ENCODE measurements around the gene CAMTA1.
A peak's percentile ranks its signal among the peaks of the same experiment; 100 is the strongest.

The CAMTA1 gene

DNA sequence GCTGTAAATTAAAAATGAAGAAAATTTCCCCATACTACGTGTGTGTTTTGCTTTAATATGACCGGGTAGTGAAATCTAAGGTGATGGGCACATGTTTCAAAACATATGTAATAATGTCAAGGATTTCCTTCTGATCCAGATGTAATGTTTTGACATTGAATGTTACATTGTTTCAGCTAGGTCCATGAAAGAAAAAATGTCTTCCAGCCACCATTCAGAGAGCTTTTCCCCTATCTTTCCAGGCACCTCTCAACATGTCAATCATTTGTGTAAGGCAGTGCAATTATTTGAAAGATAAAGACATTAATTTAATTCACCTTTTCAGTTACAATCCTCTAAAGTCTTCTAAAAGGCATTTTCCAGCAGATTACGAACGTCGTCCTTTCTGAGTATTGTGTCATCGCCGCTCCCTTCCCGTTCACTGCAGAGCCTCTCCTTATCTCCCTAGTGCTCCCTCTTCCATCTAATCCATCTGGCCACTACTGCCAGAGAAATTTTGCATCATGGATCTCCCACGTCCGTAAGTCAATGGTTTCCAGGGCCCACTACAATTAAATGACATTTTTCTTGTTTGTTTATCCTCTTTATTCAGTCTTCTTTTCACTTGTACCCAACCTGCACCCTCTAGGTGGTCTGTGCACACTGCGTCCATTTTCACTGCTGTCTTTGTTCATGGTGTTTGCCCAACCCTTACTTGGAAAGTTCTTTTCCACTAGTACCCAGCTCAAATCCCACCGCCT, 984.6 kb downstream of the CAMTA1 start:
- Histone ChIP-seq H3K36me3 (ENCODE audit: insufficient read depth, low read depth, low read length) (peaks cover 21% of the 10 kb centered on the region), H3K9ac (ENCODE audit: low read depth, low read length) (no peak overlapping the region), H3K27me3 (ENCODE audit: insufficient read depth, low read length) (no peaks in the 10 kb centered on the region), H3K4me3 (ENCODE audit: low read length) (peak overlapping the region; percentile 95; the same call in 1 of the 2 replicates), H3K27ac (ENCODE audit: low read length) (no peak overlapping the region), H3K4me1 (ENCODE audit: insufficient read depth, low read length) (peaks cover 4% of the 10 kb centered on the region; the same call in 1 of the 2 replicates), H3K9me3 (ENCODE audit: insufficient read depth, low read depth, low read length) (no peaks in the 10 kb centered on the region)

DNA sequence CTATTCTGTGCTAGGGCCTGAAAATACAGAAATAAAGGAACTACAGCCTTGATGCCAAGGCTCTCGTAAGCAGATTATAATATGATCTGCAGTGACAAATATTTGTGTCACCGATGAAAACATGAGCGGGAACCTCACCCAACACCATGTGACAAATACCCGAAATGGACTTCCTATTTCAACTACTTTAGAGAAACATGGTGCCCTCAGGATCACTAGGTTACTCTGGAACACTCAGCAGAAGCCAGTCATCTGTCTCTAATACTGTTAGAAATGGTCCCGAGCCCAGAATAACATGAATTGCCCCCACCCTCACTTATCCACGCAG, 985.4 kb downstream of the CAMTA1 start:
- peaks cover 21% of the 10 kb centered on the region for H3K36me3 ChIP-seq (ENCODE audit: insufficient read depth, low read depth, low read length)
- H3K4me3 ChIP-seq (ENCODE audit: low read length): peak overlapping the region; percentile 95
- no peaks in the 10 kb centered on the region for H3K9me3 ChIP-seq (ENCODE audit: insufficient read depth, low read depth, low read length)
- H3K27ac ChIP-seq (ENCODE audit: low read length): no peak overlapping the region
- peaks cover 4% of the 10 kb centered on the region; the same call in 1 of the 2 replicates for H3K4me1 ChIP-seq (ENCODE audit: insufficient read depth, low read length)
- H3K9ac ChIP-seq (ENCODE audit: low read depth, low read length): peak overlapping the region; percentile 63; the same call in 1 of the 2 replicates
- no peaks in the 10 kb centered on the region for H3K27me3 ChIP-seq (ENCODE audit: insufficient read depth, low read length)

DNA sequence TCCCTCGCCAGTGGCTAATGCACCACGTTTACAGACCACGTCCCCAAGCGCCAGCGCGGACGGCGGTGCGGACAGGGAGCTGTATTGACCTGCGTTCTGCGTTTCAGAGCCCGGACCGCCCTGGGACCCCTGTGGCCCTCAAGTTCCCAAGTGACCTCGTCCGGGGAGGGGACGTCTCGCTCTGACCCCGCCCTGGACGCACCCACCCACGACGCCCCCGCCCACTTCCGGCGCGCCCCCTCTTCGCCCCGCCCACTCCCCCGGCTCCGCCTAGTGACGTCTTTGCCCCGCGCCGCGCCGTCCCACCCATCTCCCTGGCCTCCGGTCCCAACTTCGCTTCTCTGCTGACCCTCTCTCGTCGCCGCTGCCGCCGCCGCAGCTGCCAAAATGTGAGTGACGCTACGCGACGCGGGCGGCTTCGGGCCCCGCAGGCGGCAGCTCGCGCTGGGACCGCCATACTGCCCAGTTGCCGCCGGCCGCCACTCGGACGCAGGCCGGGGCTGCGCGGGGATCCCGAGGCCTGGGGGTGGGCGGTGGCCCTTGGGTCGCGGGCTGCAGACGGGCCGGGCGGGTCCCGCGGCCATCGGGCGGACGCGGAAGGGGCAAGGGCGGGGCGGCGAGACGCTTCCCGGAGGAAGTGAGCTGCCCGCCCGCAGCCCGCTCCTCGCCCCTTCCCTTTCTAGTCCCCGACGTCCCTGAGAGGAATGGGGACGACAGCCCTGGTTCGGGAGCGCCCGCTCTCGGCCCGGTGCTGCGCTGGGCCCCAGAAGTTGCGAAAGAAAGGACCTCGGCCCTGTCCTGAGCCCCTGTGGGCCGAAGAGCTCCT, 986.0 kb downstream of the CAMTA1 start, which contains the start of gene VAMP3:
TSS of gene VAMP3 (plus strand) at position 300 of the 826 bp plus-strand sequence. CDS start at position 388, 88 bp downstream.
- H3K4me3 ChIP-seq (ENCODE audit: low read length): peak within 1 kb of the TSS; percentile 95
- peaks cover 4% of the 10 kb centered on the region; the same call in 1 of the 2 replicates for H3K4me1 ChIP-seq (ENCODE audit: insufficient read depth, low read length)
- H3K36me3 ChIP-seq (ENCODE audit: insufficient read depth, low read depth, low read length): peaks cover 21% of the 10 kb centered on the region
- H3K9ac ChIP-seq (ENCODE audit: low read depth, low read length): peak within 1 kb of the TSS; percentile 83; the same call in 1 of the 2 replicates
- peak within 1 kb of the TSS; percentile 37 for H3K27ac ChIP-seq (ENCODE audit: low read length)
- no peaks in the 10 kb centered on the region for H3K27me3 ChIP-seq (ENCODE audit: insufficient read depth, low read length)
- H3K9me3 ChIP-seq (ENCODE audit: insufficient read depth, low read depth, low read length): no peaks in the 10 kb centered on the region

DNA sequence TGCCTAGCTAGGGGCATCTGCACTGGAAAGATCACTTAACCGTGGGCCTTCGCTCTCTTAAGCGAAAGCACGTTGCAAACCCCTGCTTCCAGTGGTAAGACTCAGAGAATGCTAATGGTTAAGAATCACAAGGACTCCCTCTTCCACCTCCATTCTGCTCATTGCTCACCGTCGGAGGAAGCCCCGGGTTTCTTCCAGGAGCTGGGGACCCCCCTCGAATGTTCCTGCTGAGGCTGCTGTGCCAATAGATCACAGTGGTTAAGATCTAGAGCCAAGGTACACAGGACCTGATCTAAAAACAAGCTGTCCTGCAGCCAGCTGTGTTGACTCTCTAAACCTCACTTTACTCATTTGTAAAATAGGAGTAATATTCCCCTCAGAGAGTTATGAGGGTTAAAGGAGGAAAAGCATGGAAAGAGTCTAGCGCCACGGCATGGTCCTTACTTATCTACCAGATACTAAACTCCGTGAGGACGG, 986.6 kb downstream of the CAMTA1 start:
- Histone ChIP-seq H3K27me3 (ENCODE audit: insufficient read depth, low read length) (no peaks in the 10 kb centered on the region), H3K4me1 (ENCODE audit: insufficient read depth, low read length) (peaks cover 4% of the 10 kb centered on the region; the same call in 1 of the 2 replicates), H3K9me3 (ENCODE audit: insufficient read depth, low read depth, low read length) (no peaks in the 10 kb centered on the region), H3K36me3 (ENCODE audit: insufficient read depth, low read depth, low read length) (peaks cover 21% of the 10 kb centered on the region), H3K4me3 (ENCODE audit: low read length) (peak overlapping the region; percentile 95), H3K9ac (ENCODE audit: low read depth, low read length) (peak overlapping the region; percentile 83; the same call in 1 of the 2 replicates), H3K27ac (ENCODE audit: low read length) (peak overlapping the region; percentile 37)

DNA sequence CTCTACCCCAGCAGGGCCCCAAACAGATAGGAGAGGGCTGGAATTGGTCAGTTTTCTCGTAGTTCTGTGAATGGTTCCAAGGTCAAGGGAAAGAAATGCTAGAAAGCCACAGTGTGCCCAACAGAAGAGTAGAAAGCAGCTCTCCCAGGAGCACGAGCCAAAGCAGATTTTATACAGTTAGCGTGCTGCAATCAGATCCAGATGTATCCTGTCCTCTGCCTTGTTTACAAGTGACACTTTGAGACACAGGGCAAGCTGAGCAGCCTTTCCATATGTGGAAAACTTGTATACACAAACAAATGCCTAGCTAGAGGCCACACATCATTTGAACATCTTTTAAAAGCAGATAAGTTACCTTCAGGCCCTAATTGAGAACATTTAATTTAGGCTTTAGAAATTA, 992.3 kb downstream of the CAMTA1 start:
- no peaks in the 10 kb centered on the region for H3K9me3 ChIP-seq (ENCODE audit: insufficient read depth, low read depth, low read length)
- no peak overlapping the region for H3K9ac ChIP-seq (ENCODE audit: low read depth, low read length)
- no peaks in the 10 kb centered on the region for H3K4me1 ChIP-seq (ENCODE audit: insufficient read depth, low read length)
- no peak overlapping the region for H3K27ac ChIP-seq (ENCODE audit: low read length)
- no peak overlapping the region for H3K4me3 ChIP-seq (ENCODE audit: low read length)
- no peaks in the 10 kb centered on the region for H3K27me3 ChIP-seq (ENCODE audit: insufficient read depth, low read length)
- H3K36me3 ChIP-seq (ENCODE audit: insufficient read depth, low read depth, low read length): peaks cover 59% of the 10 kb centered on the region

DNA sequence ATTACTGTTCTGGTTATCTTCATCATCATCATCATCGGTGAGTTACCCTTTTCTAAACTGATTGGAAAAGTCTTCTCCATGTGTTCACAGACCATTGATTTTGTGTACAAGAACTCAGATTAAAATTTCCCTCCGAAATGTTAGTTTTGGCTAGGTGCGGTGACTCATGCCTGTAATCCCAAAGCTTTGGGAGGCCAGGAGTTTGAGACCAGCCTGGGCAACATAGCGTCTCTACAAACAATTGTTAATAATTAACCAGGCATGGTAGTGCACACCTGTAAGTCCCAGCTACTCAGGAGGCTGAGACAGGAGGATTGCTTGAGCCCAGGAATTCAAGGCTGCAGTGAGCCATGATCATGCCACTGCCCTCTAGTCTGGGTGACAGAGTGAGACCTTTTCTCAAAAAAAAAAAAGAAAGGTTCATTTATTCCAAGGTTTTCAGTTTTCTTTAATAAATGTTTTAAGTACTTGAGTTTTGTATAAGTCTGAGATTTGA, 992.9 kb downstream of the CAMTA1 start:
- Histone ChIP-seq H3K4me1 (ENCODE audit: insufficient read depth, low read length) (no peaks in the 10 kb centered on the region), H3K9ac (ENCODE audit: low read depth, low read length) (no peak overlapping the region), H3K27me3 (ENCODE audit: insufficient read depth, low read length) (no peaks in the 10 kb centered on the region), H3K4me3 (ENCODE audit: low read length) (no peak overlapping the region), H3K27ac (ENCODE audit: low read length) (no peak overlapping the region), H3K9me3 (ENCODE audit: insufficient read depth, low read depth, low read length) (no peaks in the 10 kb centered on the region), H3K36me3 (ENCODE audit: insufficient read depth, low read depth, low read length) (peaks cover 54% of the 10 kb centered on the region)

DNA sequence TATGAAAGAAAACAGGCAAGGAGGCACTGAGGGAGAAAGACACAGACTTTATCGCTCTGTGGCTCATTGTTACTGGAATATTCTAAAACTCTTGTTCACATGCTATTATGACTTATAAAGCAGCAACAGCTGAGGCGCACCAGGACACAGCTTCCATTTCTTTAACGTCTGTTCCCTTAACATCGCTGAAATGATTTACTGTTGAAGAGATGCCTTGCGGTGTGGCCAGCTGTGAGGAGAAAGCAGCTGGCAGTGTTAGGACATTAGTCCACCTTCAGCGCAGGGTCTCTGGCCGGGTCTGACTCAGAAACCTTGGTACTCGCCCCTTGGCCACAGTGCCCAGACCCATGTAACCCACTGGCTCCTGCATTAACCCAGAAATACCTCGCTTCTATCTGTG, 995.7 kb downstream of the CAMTA1 start:
- Histone ChIP-seq H3K9me3 (ENCODE audit: insufficient read depth, low read depth, low read length) (no peaks in the 10 kb centered on the region), H3K9ac (ENCODE audit: low read depth, low read length) (no peak overlapping the region), H3K4me1 (ENCODE audit: insufficient read depth, low read length) (no peaks in the 10 kb centered on the region), H3K4me3 (ENCODE audit: low read length) (no peak overlapping the region), H3K27me3 (ENCODE audit: insufficient read depth, low read length) (peaks cover 9% of the 10 kb centered on the region), H3K27ac (ENCODE audit: low read length) (no peak overlapping the region), H3K36me3 (ENCODE audit: insufficient read depth, low read depth, low read length) (peaks cover 38% of the 10 kb centered on the region)

DNA sequence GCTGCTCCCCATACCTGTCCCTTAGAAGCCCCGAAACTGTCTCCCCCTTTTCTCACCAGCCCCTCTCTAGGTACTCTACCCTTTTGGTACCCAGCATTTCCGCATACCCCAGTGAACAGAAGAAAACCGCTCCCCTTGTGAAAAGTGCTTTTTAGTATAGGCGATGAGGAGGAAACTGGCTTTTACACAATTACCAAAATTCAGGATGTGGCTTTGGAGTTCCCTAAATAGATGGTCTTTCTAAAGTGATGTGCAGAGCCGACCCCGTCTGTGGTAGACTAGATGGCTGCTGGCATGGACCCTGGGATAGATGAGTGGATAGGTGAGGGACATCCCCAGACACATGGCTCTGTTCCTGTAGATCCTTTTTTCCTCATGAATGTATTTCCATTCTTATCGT, 996.2 kb downstream of the CAMTA1 start:
- H3K4me3 ChIP-seq (ENCODE audit: low read length): no peak overlapping the region
- H3K27me3 ChIP-seq (ENCODE audit: insufficient read depth, low read length): peaks cover 9% of the 10 kb centered on the region
- no peak overlapping the region for H3K27ac ChIP-seq (ENCODE audit: low read length)
- no peak overlapping the region for H3K9ac ChIP-seq (ENCODE audit: low read depth, low read length)
- H3K36me3 ChIP-seq (ENCODE audit: insufficient read depth, low read depth, low read length): peaks cover 42% of the 10 kb centered on the region
- no peaks in the 10 kb centered on the region for H3K4me1 ChIP-seq (ENCODE audit: insufficient read depth, low read length)
- H3K9me3 ChIP-seq (ENCODE audit: insufficient read depth, low read depth, low read length): no peaks in the 10 kb centered on the region

DNA sequence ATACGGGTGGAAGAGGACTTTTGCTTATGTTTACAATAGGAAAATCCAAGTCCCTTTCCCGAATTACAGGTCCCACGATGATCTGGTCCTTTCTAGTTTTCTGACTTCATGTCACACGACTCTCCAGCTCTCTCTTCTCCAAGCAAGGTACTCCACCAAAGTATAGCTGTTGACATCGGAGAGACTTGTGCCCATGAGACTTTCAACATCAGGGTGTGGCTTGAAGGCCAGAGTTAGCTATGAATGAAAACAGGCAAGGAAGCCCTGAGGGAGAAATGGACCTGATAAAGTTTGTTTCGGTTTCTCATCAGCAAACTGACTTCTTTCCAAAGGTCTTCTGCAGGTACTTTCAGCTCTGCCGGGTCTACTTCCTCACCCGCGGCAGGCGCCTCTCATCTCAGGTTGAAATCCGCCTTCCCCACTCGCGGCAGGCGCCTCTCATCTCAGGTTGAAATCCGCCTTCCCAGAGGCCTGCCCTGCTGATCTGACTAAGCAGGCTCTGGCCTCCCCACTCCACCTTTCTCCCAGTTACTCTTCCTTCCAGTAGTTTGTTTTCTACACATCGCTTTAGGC, 996.8 kb downstream of the CAMTA1 start:
- no peak overlapping the region for H3K9ac ChIP-seq (ENCODE audit: low read depth, low read length)
- H3K4me1 ChIP-seq (ENCODE audit: insufficient read depth, low read length): no peaks in the 10 kb centered on the region
- H3K9me3 ChIP-seq (ENCODE audit: insufficient read depth, low read depth, low read length): no peaks in the 10 kb centered on the region
- no peak overlapping the region for H3K27ac ChIP-seq (ENCODE audit: low read length)
- H3K27me3 ChIP-seq (ENCODE audit: insufficient read depth, low read length): peaks cover 9% of the 10 kb centered on the region
- peaks cover 46% of the 10 kb centered on the region for H3K36me3 ChIP-seq (ENCODE audit: insufficient read depth, low read depth, low read length)
- no peak overlapping the region for H3K4me3 ChIP-seq (ENCODE audit: low read length)

DNA sequence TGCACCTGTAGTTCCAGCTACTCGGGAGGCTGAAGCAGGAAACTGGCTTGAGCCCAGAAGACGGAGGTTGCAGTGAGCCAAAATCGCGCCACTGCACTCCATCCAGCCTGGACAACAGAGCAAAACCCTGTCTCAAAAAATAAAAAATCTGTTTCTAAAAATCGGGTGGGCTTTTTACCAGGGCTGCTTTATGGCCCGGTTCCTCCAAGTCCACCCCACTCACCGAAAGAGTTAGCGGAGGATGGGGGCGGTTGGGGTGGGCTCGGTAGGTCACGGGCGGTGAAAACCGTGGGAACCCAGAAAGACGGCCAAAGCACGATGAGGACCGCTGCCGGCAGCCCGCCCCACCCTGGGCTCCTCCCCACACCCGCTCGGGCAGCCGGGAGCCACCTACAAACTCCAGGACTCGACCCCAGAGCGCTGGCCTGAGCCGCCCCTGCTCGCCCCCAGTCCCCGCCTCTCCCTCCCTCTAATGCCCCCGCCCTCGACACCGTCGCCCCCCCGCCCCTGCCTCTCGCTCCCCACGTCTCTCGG, 998.0 kb downstream of the CAMTA1 start:
- Histone ChIP-seq H3K27me3 (ENCODE audit: insufficient read depth, low read length) (peaks cover 9% of the 10 kb centered on the region), H3K9ac (ENCODE audit: low read depth, low read length) (peak overlapping the region; percentile 63; the same call in 1 of the 2 replicates), H3K36me3 (ENCODE audit: insufficient read depth, low read depth, low read length) (peaks cover 46% of the 10 kb centered on the region), H3K27ac (ENCODE audit: low read length) (no peak overlapping the region), H3K4me1 (ENCODE audit: insufficient read depth, low read length) (no peaks in the 10 kb centered on the region), H3K4me3 (ENCODE audit: low read length) (peak overlapping the region; percentile 75), H3K9me3 (ENCODE audit: insufficient read depth, low read depth, low read length) (no peaks in the 10 kb centered on the region)

DNA sequence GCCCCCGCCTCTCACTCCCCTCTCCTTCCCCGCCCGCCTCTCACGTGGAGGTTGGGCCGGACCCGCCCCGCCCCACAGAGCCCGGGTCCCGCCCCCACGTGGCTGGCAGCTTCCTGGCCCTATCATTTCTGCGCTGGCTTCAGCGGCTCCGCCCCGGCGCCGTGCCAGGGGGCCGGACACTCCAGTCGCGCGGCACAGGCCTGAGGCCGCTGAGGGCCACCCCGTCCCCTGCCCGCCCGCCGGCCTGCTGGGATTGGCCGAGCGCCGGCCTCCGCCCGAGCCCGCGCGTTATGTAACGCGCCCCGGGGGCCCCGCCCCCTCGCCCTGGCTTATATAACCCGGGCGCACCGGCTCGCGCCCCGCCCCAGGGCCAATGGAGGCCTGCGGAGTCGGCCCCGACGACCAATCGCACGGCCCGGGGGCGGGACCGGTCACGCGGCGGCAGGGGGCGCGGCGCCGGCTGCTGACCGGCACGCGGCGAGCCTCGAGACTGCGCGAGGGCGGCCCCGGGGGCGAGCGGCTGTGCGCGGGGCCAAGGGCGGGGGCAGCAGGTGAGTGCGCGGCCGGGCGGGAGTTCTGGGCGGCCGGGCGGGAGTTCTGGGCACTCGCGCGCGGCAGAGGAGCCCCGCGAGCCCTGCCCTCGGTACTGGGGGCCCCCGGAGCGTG, 998.7 kb downstream of the CAMTA1 start, which contains the start of gene PER3:
TSS of gene PER3 (plus strand) at position 466 of the 666 bp plus-strand sequence. CDS start 587 bp downstream, outside the sequence.
- H3K27ac ChIP-seq (ENCODE audit: low read length): no peak within 1 kb of the TSS
- peak within 1 kb of the TSS; percentile 63; the same call in 1 of the 2 replicates for H3K9ac ChIP-seq (ENCODE audit: low read depth, low read length)
- no peaks in the 10 kb centered on the region for H3K9me3 ChIP-seq (ENCODE audit: insufficient read depth, low read depth, low read length)
- H3K36me3 ChIP-seq (ENCODE audit: insufficient read depth, low read depth, low read length): peaks cover 48% of the 10 kb centered on the region
- H3K4me3 ChIP-seq (ENCODE audit: low read length): peak within 1 kb of the TSS; percentile 75
- peaks cover 9% of the 10 kb centered on the region for H3K27me3 ChIP-seq (ENCODE audit: insufficient read depth, low read length)
- no peaks in the 10 kb centered on the region for H3K4me1 ChIP-seq (ENCODE audit: insufficient read depth, low read length)
